HG03469 (cell line): ENCODE data around the gene OXGR1.
"Not testable (repeated sequence)": the region's sequence is repeated elsewhere in the genome, so short reads cannot be mapped to it uniquely, and the experiment has no call there.

Source experiments
- ATAC-seq: cut with Tn5 transposase; IDR thresholded peaks from one replicate; pipeline ENCODE4 v1.9.1; 2021; ENCODE audit warnings: mild to moderate bottlenecking, moderate library complexity, moderate number of reproducible peaks; ENCODE audit not compliant: unreplicated experiment

OXGR1 gene

DNA sequence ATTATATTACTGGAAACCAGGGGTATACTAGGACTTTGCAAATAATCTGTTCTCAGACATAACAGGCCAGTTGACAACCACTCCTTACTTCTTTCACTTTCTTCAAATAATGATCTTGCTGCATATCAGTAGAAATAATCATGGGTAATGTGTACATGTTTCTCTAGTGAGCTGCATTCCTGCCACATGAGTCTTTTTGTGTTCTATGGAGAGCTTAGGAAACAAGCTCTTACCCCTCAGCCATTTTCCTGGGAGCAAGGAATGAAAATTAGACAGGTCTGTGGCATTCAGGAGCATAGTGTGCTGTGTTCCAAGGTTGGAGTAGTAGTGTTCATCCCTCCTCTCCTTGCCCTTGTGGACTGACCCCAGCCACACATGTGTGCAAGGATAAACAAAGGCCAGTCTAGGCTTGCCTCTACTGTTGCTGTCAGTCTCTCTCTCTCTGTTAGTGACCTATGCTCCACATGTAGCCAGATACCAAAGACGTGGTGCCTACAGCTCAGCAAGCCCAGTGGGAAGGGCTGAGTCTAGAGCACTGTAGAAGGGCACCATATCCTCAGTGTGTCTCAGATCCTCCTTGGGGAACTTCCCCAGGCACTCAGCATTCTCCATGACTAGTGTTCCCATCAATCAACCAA lies 11.5 kb upstream of the OXGR1 start:
- no peak for ATAC-seq

DNA sequence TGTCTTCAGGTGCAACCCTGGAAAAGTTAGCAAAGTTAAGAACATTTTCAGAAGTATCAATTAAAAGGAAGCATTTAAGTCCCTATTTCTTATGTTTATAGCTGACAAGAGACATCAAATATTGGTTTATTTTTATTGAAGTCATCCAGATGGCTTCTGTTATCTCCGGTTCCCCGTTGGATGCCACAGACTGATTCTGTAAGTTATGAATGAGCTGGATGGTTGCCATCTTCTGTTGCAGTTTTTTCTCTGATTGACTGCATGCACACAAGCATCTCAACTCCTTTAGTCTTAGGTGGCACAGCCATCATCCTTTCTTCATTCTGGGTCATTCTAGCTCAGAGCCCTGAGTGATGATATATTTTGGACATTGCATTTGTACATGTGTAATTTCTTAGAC lies 10.6 kb upstream of the OXGR1 start:
- no peak for ATAC-seq

DNA sequence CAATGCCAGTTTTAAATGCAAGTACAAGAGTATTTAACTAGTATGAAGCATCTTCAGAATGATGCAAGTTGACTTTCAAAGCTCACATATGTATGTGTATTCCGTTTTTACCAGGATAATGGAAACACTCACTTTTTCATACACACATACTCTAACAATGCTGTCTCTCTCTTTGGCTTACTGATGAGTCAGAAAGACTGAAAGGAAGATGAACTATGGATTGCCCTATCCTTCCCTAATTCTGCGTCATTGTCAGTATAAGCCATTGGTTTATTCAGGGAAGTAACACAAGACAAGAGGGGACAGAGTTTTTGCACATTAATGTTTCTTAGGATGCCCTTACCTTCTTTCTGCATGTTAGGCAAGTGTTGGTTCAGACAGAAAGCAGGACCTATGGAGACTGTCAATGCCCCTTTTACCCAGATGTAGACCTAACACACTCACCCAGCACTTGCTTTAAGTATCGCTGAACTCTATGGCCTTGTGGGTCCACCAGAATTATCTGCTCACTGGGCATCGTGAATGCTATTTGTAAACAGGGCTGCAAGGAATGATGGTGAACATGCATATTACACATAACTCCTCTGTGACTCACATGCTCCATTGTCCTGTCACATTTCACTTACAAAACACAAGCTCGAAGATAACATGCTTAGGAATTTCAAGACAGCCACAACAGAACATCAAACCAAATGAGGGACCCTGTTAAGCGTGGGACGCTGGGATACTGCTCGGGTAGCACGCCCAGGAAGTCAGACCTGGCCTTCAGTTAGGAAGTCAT lies 10.0 kb upstream of the OXGR1 start:
- ATAC-seq: no peak

- no peak for ATAC-seq
Observed at GRCh38 chr13:97003071-97003470, 8.8 kb upstream of the OXGR1 start.

DNA sequence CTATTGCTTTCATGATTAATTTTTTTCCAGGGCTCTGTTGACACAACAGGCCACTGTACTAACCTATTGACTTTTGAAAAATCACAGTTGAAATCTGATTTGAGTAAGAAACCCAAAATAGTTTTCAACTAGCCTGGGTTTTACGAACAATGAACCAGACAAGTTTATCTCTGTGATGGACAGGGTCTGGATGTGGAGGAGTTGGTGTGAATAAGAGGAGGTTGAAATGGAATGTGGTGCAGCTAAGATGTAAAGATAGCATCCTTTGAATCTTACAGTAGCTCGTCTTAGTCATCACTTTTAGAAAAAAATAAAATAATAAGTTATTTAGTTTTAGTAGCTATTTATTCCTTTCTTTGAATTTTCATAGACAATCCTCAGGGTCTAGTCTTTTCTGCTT lies 8.3 kb upstream of the OXGR1 start:
- no peak for ATAC-seq

GRCh38 chr13:97001636-97002035 lies 7.4 kb upstream of the OXGR1 start:
- ATAC-seq: no peak

- ATAC-seq: no peak
Observed at GRCh38 chr13:97000295-97000925, 6.1 kb upstream of the OXGR1 start.

- no peak for ATAC-seq
Observed at GRCh38 chr13:96999091-96999490, 4.8 kb upstream of the OXGR1 start.

- no peak for ATAC-seq
Observed at GRCh38 chr13:96998051-96998450, 3.8 kb upstream of the OXGR1 start.

DNA sequence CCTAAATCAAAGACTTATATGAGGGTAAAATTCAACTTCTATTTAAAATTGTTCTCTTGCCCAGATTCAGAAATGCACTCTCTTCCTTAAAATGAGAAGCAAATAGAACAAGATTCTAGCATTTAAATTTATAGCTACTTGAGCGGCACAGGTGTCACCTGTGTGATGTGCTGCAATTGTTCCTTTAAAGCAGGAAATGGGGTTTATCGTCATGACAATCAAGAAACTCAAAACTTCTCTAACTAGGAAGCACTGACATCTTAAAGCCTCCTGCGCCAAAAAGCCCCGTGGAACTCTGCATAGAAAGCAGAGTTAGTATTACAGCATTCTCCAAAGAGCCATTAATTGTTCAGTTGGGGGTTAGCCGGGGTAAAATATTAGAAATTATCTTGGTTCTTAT lies 2.6 kb upstream of the OXGR1 start:
- no peak for ATAC-seq

- no peak for ATAC-seq
Observed at GRCh38 chr13:96996107-96996506, 1.8 kb upstream of the OXGR1 start.

- ATAC-seq: no peak
Observed at GRCh38 chr13:96994858-96995243, 575 bp upstream of the OXGR1 start.

DNA sequence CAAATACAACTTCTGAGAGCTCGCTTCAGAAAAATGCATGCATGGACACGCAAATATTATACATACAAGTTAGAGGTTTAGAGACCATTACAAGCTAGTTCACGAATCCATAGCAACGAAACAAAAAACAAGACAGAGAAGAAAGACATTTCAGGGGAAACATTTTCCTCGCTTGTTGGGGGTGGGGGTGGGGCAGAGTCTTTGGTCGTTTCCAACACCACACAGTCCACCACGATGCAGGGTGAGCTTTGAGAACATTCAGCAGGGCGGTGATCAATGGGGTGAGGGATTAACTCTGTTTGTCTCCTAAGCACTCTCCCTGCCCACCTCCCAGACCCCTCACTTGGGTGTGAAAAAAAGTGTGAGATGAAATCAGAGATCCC lies 651 bp downstream of the OXGR1 start:
- ATAC-seq: no peak

DNA sequence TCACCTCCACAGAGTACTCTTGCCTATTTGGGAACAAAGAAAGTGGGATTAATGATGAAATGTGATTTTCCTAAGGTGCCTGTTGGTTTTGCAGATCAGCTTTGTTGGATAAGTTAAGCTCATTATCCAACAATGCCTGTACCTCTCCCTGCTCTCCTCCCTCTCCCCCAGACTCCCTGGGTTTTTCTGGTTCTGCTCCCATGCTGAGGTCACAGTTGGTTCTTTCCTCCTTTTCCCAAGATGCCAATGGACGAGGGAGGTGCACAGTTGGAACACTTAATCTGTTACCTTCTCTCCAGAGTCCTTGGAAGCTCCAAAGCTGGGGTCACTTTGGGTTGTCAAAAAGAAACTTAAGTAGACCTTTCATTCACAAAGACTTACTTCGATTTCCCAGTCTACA lies 1.6 kb downstream of the OXGR1 start:
- ATAC-seq: no peak

DNA sequence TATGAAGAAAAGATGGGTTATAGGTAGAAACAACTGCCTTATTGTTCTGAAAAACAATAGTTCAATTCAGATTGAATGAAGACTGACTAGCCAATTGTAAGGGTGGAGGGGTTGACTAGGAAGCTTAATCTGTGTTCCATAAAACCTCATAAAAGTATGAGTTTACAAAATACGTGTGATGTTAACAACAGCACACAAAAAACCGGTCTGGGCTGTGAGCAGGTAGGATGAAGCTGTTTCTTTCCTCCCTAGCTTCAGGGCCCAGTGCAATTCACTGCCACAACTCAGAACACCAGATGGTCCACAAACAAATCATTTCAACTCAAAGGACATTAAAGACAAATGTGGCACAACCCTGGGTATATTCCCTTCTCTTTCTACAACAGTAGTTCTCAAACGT lies 3.2 kb downstream of the OXGR1 start:
- ATAC-seq: no peak

DNA sequence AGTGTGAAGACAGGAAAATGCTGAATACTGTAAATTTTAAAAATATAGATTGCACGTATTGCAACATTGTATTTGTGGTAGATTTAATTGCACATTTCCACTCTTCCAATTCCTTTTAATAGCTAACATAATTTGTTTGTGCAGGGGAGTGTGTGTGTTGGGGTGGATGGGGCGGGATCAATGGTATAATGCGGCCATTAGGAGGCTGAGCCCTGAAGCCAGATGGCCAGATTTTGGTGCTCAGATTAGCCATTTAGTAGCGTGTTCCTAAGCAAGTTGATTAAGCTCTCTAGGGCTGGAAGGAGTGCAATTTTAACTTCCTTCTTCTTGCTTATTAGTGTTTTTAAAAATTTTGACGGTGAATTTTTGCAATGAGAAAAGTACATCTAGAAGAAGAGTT lies 5.8 kb downstream of the OXGR1 start:
- no peak for ATAC-seq

- ATAC-seq: peak; percentile 99
Observed at GRCh38 chr13:96984051-96984508, 10.2 kb downstream of the OXGR1 start.

DNA sequence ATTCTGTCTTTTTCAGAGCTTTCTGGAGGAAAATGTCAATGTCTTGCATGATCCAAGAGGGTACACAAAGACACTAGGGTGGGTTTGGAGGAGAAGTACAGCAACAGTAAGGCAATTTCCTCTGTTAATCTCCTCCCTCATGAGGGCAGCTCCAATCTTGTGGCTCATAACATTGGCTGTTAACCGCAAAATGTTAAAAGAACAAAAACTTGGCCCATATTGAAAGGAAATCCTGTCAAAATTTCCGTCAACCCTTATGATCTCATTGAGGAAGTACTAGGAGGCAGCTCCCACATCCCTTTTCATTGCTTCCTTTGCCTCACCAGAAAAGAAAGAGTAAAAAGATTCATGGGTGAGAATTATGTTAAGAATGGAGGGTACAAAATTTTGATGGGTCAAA lies 11.6 kb downstream of the OXGR1 start:
- no peak for ATAC-seq

- not testable (repeated sequence) for ATAC-seq
Observed at GRCh38 chr13:96979861-96980260, 14.4 kb downstream of the OXGR1 start.

DNA sequence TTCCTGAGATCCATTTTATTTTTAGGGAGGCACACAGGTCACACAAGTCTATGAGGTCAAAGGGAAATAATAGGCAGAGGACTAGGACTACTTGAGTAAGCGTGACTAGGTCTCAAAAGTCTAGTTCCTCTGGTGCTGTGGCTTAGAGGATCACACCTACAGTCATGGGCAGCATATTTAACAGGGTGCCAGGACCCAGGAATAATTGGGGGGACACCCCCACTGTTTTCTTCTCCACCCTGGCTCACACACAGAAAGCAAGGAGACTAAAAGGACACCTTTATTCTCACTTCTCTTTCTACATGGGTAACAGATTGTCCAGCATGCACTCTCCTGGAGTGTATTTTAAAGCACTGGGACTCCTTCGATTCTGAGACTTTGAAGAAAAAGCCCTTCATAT lies 26.2 kb downstream of the OXGR1 start:
- no peak for ATAC-seq

- ATAC-seq: no peak
Observed at GRCh38 chr13:96967248-96967745, 27.0 kb downstream of the OXGR1 start.
